Cardiac fibroblast (primary cell): Measurements from ENCODE around the gene C2orf76.
"Not testable (repeated sequence)": the region's sequence is repeated elsewhere in the genome, so short reads cannot be mapped to it uniquely, and the experiment has no call there.

Source experiments
- DNase-seq, 2 donors: peaks; one replicate each; pipeline versions ENCODE4 v3.0.0 to v3.0.0-alpha.2; 2010; ENCODE audit warnings: low read depth in 2 of 2
- H3K4me3 ChIP-seq, 2 donors: replicated peaks in 1 of 2; 1 replicate in 1 of 2; 2 replicates in 1 of 2; pipeline ENCODE4 v1.5.1; 2011; ENCODE audit warnings: low read depth in 2 of 2, low read length in 2 of 2, mild to moderate bottlenecking in 2 of 2, moderate library complexity in 1 of 2
- CTCF ChIP-seq: IDR thresholded peaks from one replicate; pipeline ENCODE4 v1.5.1; 2011; ENCODE audit warnings: low read depth, mild to moderate bottlenecking, low read length, inconsistent platforms

Gene C2orf76

GRCh38 chr2:119405151-119405550 is 38.5 kb upstream of the C2orf76 start:
- DNase-seq: no peak
- no peak overlapping the region for H3K4me3 ChIP-seq
- TF ChIP-seq CTCF: no peak

- not testable (repeated sequence) for DNase-seq, H3K4me3 ChIP-seq
Measured at GRCh38 chr2:119403618-119404017, 37.0 kb upstream of the C2orf76 start.

GRCh38 chr2:119402645-119403560 is 36.3 kb upstream of the C2orf76 start:
- TF ChIP-seq CTCF: no peak
- DNase-seq: peak in 1 of 2 donors; percentile 30
- no peak overlapping the region for H3K4me3 ChIP-seq

- H3K4me3 ChIP-seq: no peak overlapping the region
- DNase-seq: peak in 1 of 2 donors; percentile 15
- TF ChIP-seq CTCF: no peak
Measured at GRCh38 chr2:119402106-119402505, 35.5 kb upstream of the C2orf76 start.

GRCh38 chr2:119397196-119397595 is 30.6 kb upstream of the C2orf76 start:
- DNase-seq: no peak
- no peak overlapping the region for H3K4me3 ChIP-seq
- no peak for TF ChIP-seq CTCF

GRCh38 chr2:119393971-119394748 is 27.5 kb upstream of the C2orf76 start:
- TF ChIP-seq CTCF: no peak
- no peak for DNase-seq
- H3K4me3 ChIP-seq: no peak overlapping the region

- no peak for TF ChIP-seq CTCF
- DNase-seq: peak; percentile 65
- H3K4me3 ChIP-seq: no peak overlapping the region
Measured at GRCh38 chr2:119389615-119390306, 23.1 kb upstream of the C2orf76 start.
